Panc1 (cell line): Measurements from ENCODE around the gene JUND. TPM values are rescaled to one million over a fixed set of nuclear protein-coding genes. Genes with fewer than 3 reads are reported as not detected.

Experiments
- ATAC-seq: fragments of 200-7000 bp; cut with Tn5 transposase; 2 replicates; pipeline ENCODE4 v1.9.1; 2020; ENCODE audit warnings: mild to moderate bottlenecking, moderate library complexity
- BruUV-seq: library from RNA; stranded (reverse); fragments of 400-500 nt; replicated peaks from 2 replicates; lab custom pipeline; 2021; lab: Mats Ljungman, UMichigan
- CTCF ChIA-PET: fragments of 300-600 bp; sonication (Branson Sonifier 250); formaldehyde crosslinking; loops from one replicate; lab custom pipeline; 2022; ENCODE audit warnings: antibody characterized with exemption; lab: Charles Lee
- POLR2A ChIA-PET: fragments of 300-600 bp; sonication (Branson Sonifier 250); formaldehyde crosslinking; loops from one replicate; lab custom pipeline; 2022; ENCODE audit warnings: antibody characterized with exemption; lab: Charles Lee
- DNase-seq: peaks from one replicate; pipeline ENCODE4 v3.0.0-alpha.2; 2010; ENCODE audit warnings: low read depth, low spot score
- H3K27ac ChIP-seq: 2 replicates; pipeline ENCODE4 v1.5.1; 2011; ENCODE audit warnings: mild to moderate bottlenecking, low read length, inconsistent platforms
- H3K27me3 ChIP-seq: fragments of 200-500 bp; sonication (Bioruptor generic); 2 replicates; pipeline ENCODE4 v1.6.0; 2014; ENCODE audit warnings: low read length, inconsistent platforms; ENCODE audit not compliant: control insufficient read depth, insufficient read depth
- H3K36me3 ChIP-seq: fragments of 200-500 bp; sonication (Bioruptor generic); 2 replicates; pipeline ENCODE4 v1.5.1; 2014; ENCODE audit warnings: inconsistent platforms, mild to moderate bottlenecking, low read length, moderate library complexity; ENCODE audit not compliant: control insufficient read depth, insufficient read depth
- H3K4me1 ChIP-seq: 2 replicates; pipeline ENCODE4 v1.5.1; 2011; ENCODE audit warnings: inconsistent platforms, mild to moderate bottlenecking, low read length, moderate library complexity; ENCODE audit not compliant: control insufficient read depth, insufficient read depth
- H3K4me3 ChIP-seq, 2 experiments: 2 replicates each; pipeline ENCODE4 v1.5.1; 2011 to 2012; ENCODE audit warnings: low read depth in 2 of 2, low read length in 2 of 2, mild to moderate bottlenecking in 2 of 2, inconsistent platforms in 1 of 2, moderate library complexity in 1 of 2
- H3K9me3 ChIP-seq: fragments of 200-500 bp; sonication (Bioruptor generic); 2 replicates; pipeline ENCODE4 v1.5.1; 2014; ENCODE audit warnings: low read depth, mild to moderate bottlenecking, inconsistent platforms, low read length, moderate library complexity; ENCODE audit not compliant: control insufficient read depth, insufficient read depth
- POLR2AphosphoS5 ChIP-seq: IDR thresholded peaks from 2 replicates; pipeline ENCODE4 v1.6.1; 2012; ENCODE audit warnings: mild to moderate bottlenecking, low read depth, low read length, moderate library complexity
- SIN3A ChIP-seq: IDR thresholded peaks from 2 replicates; pipeline ENCODE4 v1.6.1; 2012; ENCODE audit warnings: low read depth, mild to moderate bottlenecking, low read length, moderate library complexity, borderline replicate concordance; ENCODE audit not compliant: insufficient read depth
- TCF7L2 ChIP-seq: IDR thresholded peaks from 2 replicates; pipeline ENCODE4 v1.6.1; 2011; ENCODE audit warnings: mild to moderate bottlenecking, low read depth, low read length, inconsistent platforms
- in situ Hi-C: cut with HindIII; loops from 2 replicates; pipeline ENCODE4 v1.10.0; 2016; ENCODE audit warnings: low sequenced_read_pairs, low pct_unique_long_range_greater_than_20kb
- intact Hi-C: fragments of 100-400 bp; cut with micrococcal nuclease; formaldehyde crosslinking; loops from one replicate; pipeline ENCODE4 v1.10.0; 2022; ENCODE audit not compliant: unreplicated experiment
- total RNA-seq: library from RNA; stranded (reverse); gene quantifications from one replicate; pipeline ENCODE4 v1.2.1, GENCODE V29; 2021; ENCODE audit not compliant: unreplicated experiment
- TF ChIP-seq, protein P1 (sequence below), 2 experiments: IDR thresholded peaks; 2 replicates each; pipeline ENCODE4 v1.6.1; 2011 to 2012; ENCODE audit warnings: low read depth in 2 of 2, control low read depth in 1 of 2, low read length in 1 of 2, mild to moderate bottlenecking in 1 of 2, moderate library complexity in 1 of 2; ENCODE audit not compliant: insufficient read depth in 1 of 2
- TF ChIP-seq, protein P2 (sequence below): fragments of 450-650 bp; IDR thresholded peaks from 2 replicates; pipeline ENCODE4 v1.5.1; 2017; ENCODE audit warnings: mild to moderate bottlenecking

Gene JUND
- total RNA-seq, 1 experiment from 2014 or later: 130 TPM

DNA sequence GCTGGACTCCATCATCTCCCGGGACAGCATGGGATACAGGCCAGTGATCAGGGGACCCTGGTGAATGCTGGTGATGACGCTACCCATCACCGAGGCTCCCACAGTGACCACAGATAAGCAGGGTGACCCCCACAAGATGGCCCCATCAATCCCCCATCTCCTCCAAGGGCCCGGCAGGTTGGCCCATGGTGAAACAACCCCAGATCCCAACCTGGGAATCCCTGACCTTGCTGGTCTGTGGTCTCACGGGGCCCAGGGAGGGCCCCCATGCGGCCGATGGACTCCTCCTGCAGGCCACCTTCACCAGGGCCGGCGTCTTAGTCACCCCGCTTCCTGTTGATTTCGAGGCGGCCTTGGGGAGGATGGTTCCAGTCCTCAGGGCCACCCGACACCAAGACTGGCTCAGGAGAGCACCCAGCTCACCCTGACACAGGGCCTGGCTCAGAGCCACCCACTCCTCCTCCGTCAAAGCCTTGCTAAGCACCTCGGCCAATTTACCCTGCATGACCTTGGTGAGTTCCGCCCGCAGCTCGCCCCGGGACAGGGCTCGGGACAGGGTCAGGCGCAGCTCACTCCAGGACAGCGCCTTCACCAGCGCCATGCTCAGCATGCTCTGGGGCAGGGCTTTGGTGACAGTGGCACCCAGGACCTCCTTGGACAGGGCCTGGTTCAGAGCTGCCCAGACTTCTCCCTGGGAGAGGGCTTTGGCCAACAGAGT is 17.1 kb downstream of the JUND start:
- intact Hi-C loops: no loop called here
- no peak for DNase-seq
- Histone ChIP-seq H3K27ac (no peak overlapping the region), H3K36me3 (no peaks in the 10 kb centered on the region), H3K4me3 (no peak overlapping the region), H3K27me3 (no peaks in the 10 kb centered on the region), H3K9me3 (no peaks in the 10 kb centered on the region), H3K4me1 (no peaks in the 10 kb centered on the region)
- POLR2A ChIA-PET: no interaction called here
- CTCF ChIA-PET: no interaction called here
- in situ Hi-C loops: no loop called here
- TF ChIP-seq POLR2AphosphoS5 (no peak), TCF7L2 (no peak), SIN3A (no peak)
- TF ChIP-seq, protein P1, sequence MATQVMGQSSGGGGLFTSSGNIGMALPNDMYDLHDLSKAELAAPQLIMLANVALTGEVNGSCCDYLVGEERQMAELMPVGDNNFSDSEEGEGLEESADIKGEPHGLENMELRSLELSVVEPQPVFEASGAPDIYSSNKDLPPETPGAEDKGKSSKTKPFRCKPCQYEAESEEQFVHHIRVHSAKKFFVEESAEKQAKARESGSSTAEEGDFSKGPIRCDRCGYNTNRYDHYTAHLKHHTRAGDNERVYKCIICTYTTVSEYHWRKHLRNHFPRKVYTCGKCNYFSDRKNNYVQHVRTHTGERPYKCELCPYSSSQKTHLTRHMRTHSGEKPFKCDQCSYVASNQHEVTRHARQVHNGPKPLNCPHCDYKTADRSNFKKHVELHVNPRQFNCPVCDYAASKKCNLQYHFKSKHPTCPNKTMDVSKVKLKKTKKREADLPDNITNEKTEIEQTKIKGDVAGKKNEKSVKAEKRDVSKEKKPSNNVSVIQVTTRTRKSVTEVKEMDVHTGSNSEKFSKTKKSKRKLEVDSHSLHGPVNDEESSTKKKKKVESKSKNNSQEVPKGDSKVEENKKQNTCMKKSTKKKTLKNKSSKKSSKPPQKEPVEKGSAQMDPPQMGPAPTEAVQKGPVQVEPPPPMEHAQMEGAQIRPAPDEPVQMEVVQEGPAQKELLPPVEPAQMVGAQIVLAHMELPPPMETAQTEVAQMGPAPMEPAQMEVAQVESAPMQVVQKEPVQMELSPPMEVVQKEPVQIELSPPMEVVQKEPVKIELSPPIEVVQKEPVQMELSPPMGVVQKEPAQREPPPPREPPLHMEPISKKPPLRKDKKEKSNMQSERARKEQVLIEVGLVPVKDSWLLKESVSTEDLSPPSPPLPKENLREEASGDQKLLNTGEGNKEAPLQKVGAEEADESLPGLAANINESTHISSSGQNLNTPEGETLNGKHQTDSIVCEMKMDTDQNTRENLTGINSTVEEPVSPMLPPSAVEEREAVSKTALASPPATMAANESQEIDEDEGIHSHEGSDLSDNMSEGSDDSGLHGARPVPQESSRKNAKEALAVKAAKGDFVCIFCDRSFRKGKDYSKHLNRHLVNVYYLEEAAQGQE (IDR thresholded peaks at IDR 0.05; ENCODE audit: insufficient read depth in 1 of 2, low read depth in 2 of 2, low read length in 1 of 2): no peak
- TF ChIP-seq, protein P2, sequence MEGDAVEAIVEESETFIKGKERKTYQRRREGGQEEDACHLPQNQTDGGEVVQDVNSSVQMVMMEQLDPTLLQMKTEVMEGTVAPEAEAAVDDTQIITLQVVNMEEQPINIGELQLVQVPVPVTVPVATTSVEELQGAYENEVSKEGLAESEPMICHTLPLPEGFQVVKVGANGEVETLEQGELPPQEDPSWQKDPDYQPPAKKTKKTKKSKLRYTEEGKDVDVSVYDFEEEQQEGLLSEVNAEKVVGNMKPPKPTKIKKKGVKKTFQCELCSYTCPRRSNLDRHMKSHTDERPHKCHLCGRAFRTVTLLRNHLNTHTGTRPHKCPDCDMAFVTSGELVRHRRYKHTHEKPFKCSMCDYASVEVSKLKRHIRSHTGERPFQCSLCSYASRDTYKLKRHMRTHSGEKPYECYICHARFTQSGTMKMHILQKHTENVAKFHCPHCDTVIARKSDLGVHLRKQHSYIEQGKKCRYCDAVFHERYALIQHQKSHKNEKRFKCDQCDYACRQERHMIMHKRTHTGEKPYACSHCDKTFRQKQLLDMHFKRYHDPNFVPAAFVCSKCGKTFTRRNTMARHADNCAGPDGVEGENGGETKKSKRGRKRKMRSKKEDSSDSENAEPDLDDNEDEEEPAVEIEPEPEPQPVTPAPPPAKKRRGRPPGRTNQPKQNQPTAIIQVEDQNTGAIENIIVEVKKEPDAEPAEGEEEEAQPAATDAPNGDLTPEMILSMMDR: no peak
- no peak for ATAC-seq
- BruUV-seq: no TSS peak

DNA sequence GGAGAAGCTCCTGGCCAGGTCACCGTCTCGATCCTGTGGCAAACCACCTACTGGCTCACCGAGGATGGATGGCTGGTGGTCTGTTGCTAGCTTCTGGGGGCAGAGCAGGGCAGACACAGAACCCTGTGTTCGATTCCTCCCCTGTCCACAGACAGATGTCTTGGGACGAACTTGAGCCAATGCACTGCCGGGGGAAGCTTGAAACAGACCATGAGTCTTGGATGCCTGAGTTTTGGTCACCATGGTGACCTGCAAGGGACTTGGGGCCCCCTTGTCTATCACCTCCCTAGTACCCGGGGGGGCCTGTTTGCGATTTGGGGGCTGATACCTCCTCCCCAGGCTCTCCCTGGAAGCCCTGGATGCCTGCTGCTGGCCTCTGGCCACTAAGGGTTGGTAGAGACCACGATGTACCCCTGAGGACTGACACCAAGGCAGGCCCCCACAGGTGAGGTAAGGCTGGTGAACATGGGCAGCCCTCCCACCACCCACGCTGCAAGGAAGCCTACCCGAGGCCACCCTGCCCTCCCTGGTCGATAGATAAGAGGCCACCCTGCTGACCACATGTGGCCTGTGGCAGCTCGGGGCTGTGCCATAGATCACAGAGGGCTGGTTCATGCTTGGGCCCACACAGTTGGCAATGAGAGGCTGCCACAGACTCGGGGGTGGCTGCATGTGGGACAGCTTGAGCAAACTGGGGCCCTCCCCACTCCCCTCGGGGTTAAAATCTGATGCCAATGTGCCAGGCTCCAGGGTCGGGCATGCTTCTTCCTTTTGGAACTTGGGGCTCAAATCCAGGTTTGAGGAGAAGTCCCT is 17.9 kb downstream of the JUND start:
- TF ChIP-seq, protein P1 (IDR thresholded peaks at IDR 0.05; ENCODE audit: insufficient read depth in 1 of 2, low read depth in 2 of 2, low read length in 1 of 2): no peak
- TF ChIP-seq SIN3A: no peak
- no peak for TF ChIP-seq TCF7L2
- TF ChIP-seq, protein P2: no peak
- no peak for TF ChIP-seq POLR2AphosphoS5
- Histone ChIP-seq H3K4me3 (no peak overlapping the region), H3K27ac (no peak overlapping the region), H3K27me3 (no peaks in the 10 kb centered on the region), H3K4me1 (no peaks in the 10 kb centered on the region), H3K9me3 (no peaks in the 10 kb centered on the region), H3K36me3 (no peaks in the 10 kb centered on the region)
- ChIA-PET CTCF (interaction anchor here (0.6 to 1.0 kb wide), 2 partner anchors 10 to 19 kb away, joined by 3 read pairs; no protein-coding TSS in a partner anchor), POLR2A (interaction anchor here (0.8 kb wide), 1 partner anchor 15 kb away, joined by 9 read pairs; no protein-coding TSS in a partner anchor)
- intact Hi-C loops (no loop called here), in situ Hi-C loops (no loop called here)
- DNase-seq (no peak), ATAC-seq (no peak)
- no TSS peak for BruUV-seq
